Osteoblast (primary cell): ENCODE results near the gene UBE2R2. TPM values are rescaled to one million over a fixed set of nuclear protein-coding genes. Genes with fewer than 3 reads are reported as not detected.
"Not testable (repeated sequence)": the region's sequence is repeated elsewhere in the genome, so short reads cannot be mapped to it uniquely, and the experiment has no call there.

Experiments
- DNase-seq: peaks from one replicate; pipeline ENCODE4 v3.0.0; 2011; ENCODE audit warnings: low spot score, mixed read lengths; ENCODE audit not compliant: insufficient read length; ENCODE audit errors: missing footprints
- H2AFZ ChIP-seq: 2 replicates; pipeline ENCODE4 v1.6.0; 2011; ENCODE audit warnings: mild to moderate bottlenecking, low read length
- H3K27ac ChIP-seq: 2 replicates; pipeline ENCODE4 v1.5.1; 2011; ENCODE audit warnings: mild to moderate bottlenecking, low read depth, low read length, moderate library complexity
- H3K27me3 ChIP-seq: 2 replicates; pipeline ENCODE4 v1.6.0; 2012; ENCODE audit warnings: mild to moderate bottlenecking, control low read depth, inconsistent platforms, low read length, moderate library complexity; ENCODE audit not compliant: insufficient read depth
- H3K36me3 ChIP-seq: 2 replicates; pipeline ENCODE4 v1.5.1; 2011; ENCODE audit warnings: mild to moderate bottlenecking, low read length, control low read depth, moderate library complexity; ENCODE audit not compliant: insufficient read depth
- H3K4me1 ChIP-seq: 2 replicates; pipeline ENCODE4 v1.5.1; 2011; ENCODE audit warnings: mild to moderate bottlenecking, low read length, control low read depth, moderate library complexity; ENCODE audit not compliant: insufficient read depth
- H3K4me2 ChIP-seq: 2 replicates; pipeline ENCODE4 v1.6.0; 2011; ENCODE audit warnings: mild to moderate bottlenecking, low read length; ENCODE audit not compliant: insufficient read depth
- H3K4me3 ChIP-seq: fragments of 200-600 bp; sonication (generic); 3 replicates; pipeline ENCODE4 v1.5.1; 2012; ENCODE audit warnings: mild to moderate bottlenecking, low read length, inconsistent platforms; ENCODE audit not compliant: insufficient read depth
- H3K79me2 ChIP-seq: 2 replicates; pipeline ENCODE4 v1.6.0; 2012; ENCODE audit warnings: mild to moderate bottlenecking, low read length, control low read depth, inconsistent platforms; ENCODE audit not compliant: insufficient read depth
- H3K9me3 ChIP-seq: 2 replicates; pipeline ENCODE4 v1.5.1; 2011; ENCODE audit warnings: low read depth, low read length, control low read depth
- H4K20me1 ChIP-seq: 2 replicates; pipeline ENCODE4 v1.6.0; 2012; ENCODE audit warnings: mild to moderate bottlenecking, low read length, control low read depth; ENCODE audit not compliant: insufficient read depth
- total RNA-seq: library from RNA; depleted of rRNA; stranded (reverse); fragments of >200 nt; gene quantifications from 2 replicates; pipeline ENCODE4 v1.2.3, GENCODE V29; 2012
- TF ChIP-seq, protein P1 (sequence below): IDR thresholded peaks from 2 replicates; pipeline ENCODE4 v1.5.1; 2011; ENCODE audit warnings: mild to moderate bottlenecking, low read depth, low read length, moderate library complexity; ENCODE audit errors: extremely low read depth

Gene UBE2R2
- total RNA-seq, 1 donor: 21.4 TPM

DNA sequence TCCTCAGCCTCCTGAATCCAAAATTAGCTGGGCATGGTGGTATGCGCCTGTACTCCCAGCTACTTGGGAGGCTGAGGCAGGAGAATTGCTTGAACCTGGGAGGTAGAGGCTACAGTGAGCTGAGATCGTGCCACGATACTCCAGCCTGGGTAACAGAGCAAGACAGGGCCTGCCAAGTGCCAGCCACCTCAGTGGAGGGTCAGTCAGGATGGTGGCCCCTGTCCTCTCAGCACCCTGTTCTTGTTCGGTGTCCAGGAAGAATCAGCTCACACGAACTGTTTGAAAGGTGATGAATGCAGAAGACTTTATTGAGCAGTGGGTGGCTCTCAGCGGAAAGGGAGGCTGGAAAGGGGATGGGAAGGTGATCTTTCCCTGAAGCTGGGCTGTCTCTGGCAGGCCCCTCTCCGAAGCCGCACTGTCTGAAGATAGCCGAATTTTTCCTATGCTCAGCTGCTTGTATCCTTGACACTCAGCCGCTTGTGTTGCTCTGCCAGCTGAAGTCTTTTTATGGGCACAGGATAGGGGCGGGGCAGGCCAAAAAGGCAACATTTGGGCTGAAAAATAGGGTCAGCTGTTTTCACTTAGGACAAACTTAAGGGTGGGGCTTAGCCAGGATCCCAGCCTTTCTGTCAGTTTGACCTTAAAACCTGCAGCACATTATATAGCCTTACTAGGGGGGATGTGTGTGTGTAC, 50.9 kb downstream of the UBE2R2 start:
- no peak overlapping the region for H3K4me3 ChIP-seq
- no peaks in the 10 kb centered on the region for H3K27me3 ChIP-seq
- no peak overlapping the region for H2AFZ ChIP-seq
- H3K4me2 ChIP-seq: peak overlapping the region; percentile 49
- H3K4me1 ChIP-seq: peaks cover 17% of the 10 kb centered on the region
- H3K36me3 ChIP-seq: no peaks in the 10 kb centered on the region
- peaks cover 96% of the 10 kb centered on the region for H3K79me2 ChIP-seq
- peaks cover 80% of the 10 kb centered on the region for H4K20me1 ChIP-seq
- TF ChIP-seq, protein P1, sequence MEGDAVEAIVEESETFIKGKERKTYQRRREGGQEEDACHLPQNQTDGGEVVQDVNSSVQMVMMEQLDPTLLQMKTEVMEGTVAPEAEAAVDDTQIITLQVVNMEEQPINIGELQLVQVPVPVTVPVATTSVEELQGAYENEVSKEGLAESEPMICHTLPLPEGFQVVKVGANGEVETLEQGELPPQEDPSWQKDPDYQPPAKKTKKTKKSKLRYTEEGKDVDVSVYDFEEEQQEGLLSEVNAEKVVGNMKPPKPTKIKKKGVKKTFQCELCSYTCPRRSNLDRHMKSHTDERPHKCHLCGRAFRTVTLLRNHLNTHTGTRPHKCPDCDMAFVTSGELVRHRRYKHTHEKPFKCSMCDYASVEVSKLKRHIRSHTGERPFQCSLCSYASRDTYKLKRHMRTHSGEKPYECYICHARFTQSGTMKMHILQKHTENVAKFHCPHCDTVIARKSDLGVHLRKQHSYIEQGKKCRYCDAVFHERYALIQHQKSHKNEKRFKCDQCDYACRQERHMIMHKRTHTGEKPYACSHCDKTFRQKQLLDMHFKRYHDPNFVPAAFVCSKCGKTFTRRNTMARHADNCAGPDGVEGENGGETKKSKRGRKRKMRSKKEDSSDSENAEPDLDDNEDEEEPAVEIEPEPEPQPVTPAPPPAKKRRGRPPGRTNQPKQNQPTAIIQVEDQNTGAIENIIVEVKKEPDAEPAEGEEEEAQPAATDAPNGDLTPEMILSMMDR: no peak
- peak overlapping the region; percentile 68 for H3K27ac ChIP-seq
- peak; percentile 21 for DNase-seq
- no peaks in the 10 kb centered on the region for H3K9me3 ChIP-seq

DNA sequence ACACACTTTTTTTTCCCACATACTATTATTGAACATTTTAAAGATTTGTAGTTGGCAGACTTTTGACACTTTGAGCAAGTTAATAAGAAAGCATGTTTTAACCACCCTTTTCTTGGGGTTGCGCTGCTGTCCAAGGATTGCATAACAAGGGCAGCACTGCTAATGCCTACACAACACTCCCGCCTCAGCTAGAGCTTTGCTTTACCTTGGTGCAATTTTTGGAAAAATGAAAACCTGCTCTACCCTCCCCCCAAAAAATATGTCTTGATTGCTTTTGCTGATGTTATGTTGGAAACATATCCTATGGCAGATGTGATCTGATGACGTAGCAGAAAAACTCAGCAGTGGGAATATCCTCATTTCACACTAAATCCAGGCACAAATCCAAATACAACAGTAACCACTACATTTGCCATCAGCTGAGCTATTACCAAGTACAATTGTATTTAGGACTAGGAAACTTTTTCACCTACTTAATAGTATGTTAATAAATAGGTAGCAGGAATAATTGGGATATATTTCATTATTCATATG, 51.5 kb downstream of the UBE2R2 start:
- Histone ChIP-seq H3K36me3 (no peaks in the 10 kb centered on the region), H3K79me2 (peaks cover 96% of the 10 kb centered on the region), H2AFZ (no peak overlapping the region), H3K4me1 (peaks cover 17% of the 10 kb centered on the region), H3K4me2 (peak overlapping the region; percentile 49), H4K20me1 (peaks cover 81% of the 10 kb centered on the region), H3K4me3 (no peak overlapping the region), H3K9me3 (no peaks in the 10 kb centered on the region), H3K27ac (peak overlapping the region; percentile 68), H3K27me3 (no peaks in the 10 kb centered on the region)
- peak; percentile 30 for DNase-seq
- TF ChIP-seq, protein P1: no peak

DNA sequence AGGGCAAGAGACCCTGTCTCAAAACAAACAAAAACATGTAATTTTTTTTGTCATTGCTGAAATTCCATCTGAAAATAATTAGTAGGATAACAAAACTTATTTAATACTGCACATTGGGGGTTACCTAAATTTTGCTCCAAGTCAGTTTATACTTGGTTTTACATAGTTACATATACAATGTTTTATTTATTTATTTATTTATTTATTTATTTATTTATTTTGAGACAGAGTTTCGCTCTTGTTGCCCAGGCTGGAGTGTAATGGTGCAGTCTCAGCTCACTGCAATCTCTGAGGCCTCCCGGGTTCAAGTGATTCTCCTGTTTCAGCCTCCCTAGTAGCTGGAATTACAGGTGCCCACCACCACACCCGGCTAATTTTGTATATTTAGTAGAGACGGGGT, 52.3 kb downstream of the UBE2R2 start:
- Histone ChIP-seq H4K20me1 (peaks cover 75% of the 10 kb centered on the region), H3K27ac (peak overlapping the region; percentile 68)

DNA sequence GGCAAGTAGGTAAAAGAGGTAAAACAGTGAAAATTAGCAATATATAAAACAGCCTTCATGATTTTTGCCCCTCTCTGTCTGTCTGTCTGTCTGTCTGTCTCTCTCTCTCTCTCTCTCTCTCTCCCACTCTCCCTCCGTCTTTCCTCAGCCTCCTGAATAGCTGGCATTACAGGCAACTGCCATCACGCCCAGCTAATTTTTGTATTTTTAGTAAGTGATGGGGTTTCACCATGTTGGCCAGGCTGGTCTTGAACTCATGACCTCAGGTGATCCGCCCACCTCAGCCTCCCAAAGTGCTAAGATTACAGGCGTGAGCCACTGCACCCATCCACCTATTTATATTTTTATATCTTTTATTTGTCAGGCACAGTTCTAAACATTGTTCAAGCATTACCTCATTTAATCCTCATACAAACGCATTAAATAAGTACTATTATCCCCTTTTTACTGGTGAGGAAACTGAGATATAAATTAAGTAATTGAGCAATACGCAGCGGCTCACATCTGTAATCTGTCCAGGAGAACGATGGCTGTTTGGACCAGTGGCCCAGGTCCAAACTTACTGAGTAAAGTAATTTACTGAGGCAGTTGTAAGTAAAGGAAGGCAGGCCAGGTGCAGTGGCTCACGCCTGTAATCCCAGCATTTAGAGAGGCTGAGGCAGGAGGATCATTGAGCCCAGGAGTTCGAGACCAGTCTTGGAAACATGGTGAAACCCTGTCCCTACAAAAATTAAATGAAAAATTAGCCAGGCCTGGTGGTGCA, 60.9 kb downstream of the UBE2R2 start:
- Histone ChIP-seq H3K4me3 (no peak overlapping the region), H3K79me2 (peaks cover 99% of the 10 kb centered on the region), H3K27me3 (no peaks in the 10 kb centered on the region), H2AFZ (no peak overlapping the region), H4K20me1 (peaks cover 65% of the 10 kb centered on the region), H3K9me3 (no peaks in the 10 kb centered on the region), H3K4me1 (peaks cover 4% of the 10 kb centered on the region), H3K27ac (no peak overlapping the region), H3K4me2 (no peak overlapping the region), H3K36me3 (no peaks in the 10 kb centered on the region)
- no peak for DNase-seq
- TF ChIP-seq, protein P1: no peak

More for the DNA sequence above, 52.3 kb downstream of the UBE2R2 start:
- peaks cover 96% of the 10 kb centered on the region for H3K79me2 ChIP-seq
- H3K4me2 ChIP-seq, H3K9me3 ChIP-seq, H3K36me3 ChIP-seq, H3K27me3 ChIP-seq, H2AFZ ChIP-seq, H3K4me3 ChIP-seq, DNase-seq: not testable (repeated sequence)
- peaks cover 17% of the 10 kb centered on the region for H3K4me1 ChIP-seq
